Osteocyte (in vitro differentiated cells): ENCODE measurements around the gene SGCD. TPM values are rescaled to one million over a fixed set of nuclear protein-coding genes. Genes with fewer than 3 reads are reported as not detected.
A peak's percentile ranks its signal among the peaks of the same experiment; 100 is the strongest.

ENCODE experiments used
- DNase-seq: peaks from one replicate; pipeline ENCODE4 v3.0.0; 2021; ENCODE audit warnings: mixed read lengths; ENCODE audit not compliant: unreplicated experiment; ENCODE audit errors: extremely low spot score
- H3K27ac Mint-ChIP-seq: one replicate; pipeline ENCODE4 v1.8.0; 2021; ENCODE audit warnings: mild to moderate bottlenecking, mixed read lengths; ENCODE audit not compliant: unreplicated experiment
- H3K27me3 Mint-ChIP-seq: one replicate; pipeline ENCODE4 v1.8.0; 2021; ENCODE audit warnings: mixed read lengths; ENCODE audit not compliant: unreplicated experiment
- H3K36me3 Mint-ChIP-seq: one replicate; pipeline ENCODE4 v1.8.0; 2021; ENCODE audit warnings: mixed read lengths; ENCODE audit not compliant: unreplicated experiment
- H3K4me1 Mint-ChIP-seq: one replicate; pipeline ENCODE4 v1.8.0; 2021; ENCODE audit warnings: mixed read lengths; ENCODE audit not compliant: unreplicated experiment
- H3K4me3 Mint-ChIP-seq: one replicate; pipeline ENCODE4 v1.8.0; 2021; ENCODE audit warnings: mild to moderate bottlenecking, moderate library complexity, mixed read lengths; ENCODE audit not compliant: unreplicated experiment
- H3K9me3 Mint-ChIP-seq: one replicate; pipeline ENCODE4 v1.8.0; 2021; ENCODE audit warnings: mixed read lengths; ENCODE audit not compliant: unreplicated experiment
- long read RNA-seq: library from polyadenylated mRNA; unstranded; transcript quantifications from one replicate; pipeline ENCODE4 v2.0.0, GENCODE V29; 2021
- total RNA-seq: library from RNA; stranded (reverse); gene quantifications from 2 replicates; pipeline ENCODE4 v1.2.1, GENCODE V29; 2021
- TF ChIP-seq, protein P1 (sequence below): fragments of 200-600 bp; sonication (generic); IDR thresholded peaks from 2 replicates; pipeline ENCODE4 v1.5.0; 2021; ENCODE audit warnings: antibody characterized with exemption, mild to moderate bottlenecking, moderate library complexity

The SGCD gene
- 13.1 and 14.4 TPM in 2 replicates for total RNA-seq
- long read RNA-seq, full-length matches to known transcripts, result 15 of 43 reads
- long read RNA-seq, partial matches to known transcripts, result 16 of 43 reads
- long read RNA-seq, other reads (novel, unspliced or antisense), result 12 of 43 reads

DNA sequence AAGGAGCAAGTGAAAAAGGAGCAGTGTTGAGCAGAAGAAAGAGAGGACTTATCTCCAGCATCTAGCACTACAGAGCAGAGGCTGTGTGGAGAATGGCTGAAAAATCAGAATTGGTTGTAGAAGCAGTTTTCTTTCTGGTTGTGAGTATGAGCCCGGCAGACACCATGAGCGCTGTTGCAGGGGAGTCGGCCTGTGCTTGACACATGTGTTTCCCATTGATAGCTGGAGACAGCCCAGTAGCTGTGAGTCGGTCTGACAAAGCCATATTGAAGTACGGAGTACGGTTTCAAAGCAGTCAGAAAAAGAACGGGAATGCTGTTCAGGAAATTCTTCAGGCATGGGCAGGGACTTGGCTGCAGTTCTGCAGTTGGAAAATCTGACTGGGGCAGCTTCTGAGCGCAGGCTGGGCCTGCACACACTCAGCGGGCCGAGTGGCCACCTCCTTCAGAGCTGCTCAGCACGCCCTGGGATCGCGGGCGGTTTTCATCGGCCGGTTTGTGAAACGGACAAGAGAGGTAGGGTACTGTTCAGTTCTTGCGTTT lies at the start of gene SGCD:
SGCD (plus strand) TSS at position 447 of the 542 bp plus-strand sequence.
- H3K4me1 Mint-ChIP-seq, result peaks cover 41% of the 10 kb centered on the region
- no peaks in the 10 kb centered on the region for H3K9me3 Mint-ChIP-seq
- peaks cover 6% of the 10 kb centered on the region for H3K36me3 Mint-ChIP-seq
- H3K27ac Mint-ChIP-seq, result peak within 1 kb of the TSS; percentile 88
- peak within 1 kb of the TSS; percentile 78 for H3K4me3 Mint-ChIP-seq
- H3K27me3 Mint-ChIP-seq, result no peaks in the 10 kb centered on the region
- DNase-seq, result peak; percentile 87
- TF ChIP-seq, protein P1, sequence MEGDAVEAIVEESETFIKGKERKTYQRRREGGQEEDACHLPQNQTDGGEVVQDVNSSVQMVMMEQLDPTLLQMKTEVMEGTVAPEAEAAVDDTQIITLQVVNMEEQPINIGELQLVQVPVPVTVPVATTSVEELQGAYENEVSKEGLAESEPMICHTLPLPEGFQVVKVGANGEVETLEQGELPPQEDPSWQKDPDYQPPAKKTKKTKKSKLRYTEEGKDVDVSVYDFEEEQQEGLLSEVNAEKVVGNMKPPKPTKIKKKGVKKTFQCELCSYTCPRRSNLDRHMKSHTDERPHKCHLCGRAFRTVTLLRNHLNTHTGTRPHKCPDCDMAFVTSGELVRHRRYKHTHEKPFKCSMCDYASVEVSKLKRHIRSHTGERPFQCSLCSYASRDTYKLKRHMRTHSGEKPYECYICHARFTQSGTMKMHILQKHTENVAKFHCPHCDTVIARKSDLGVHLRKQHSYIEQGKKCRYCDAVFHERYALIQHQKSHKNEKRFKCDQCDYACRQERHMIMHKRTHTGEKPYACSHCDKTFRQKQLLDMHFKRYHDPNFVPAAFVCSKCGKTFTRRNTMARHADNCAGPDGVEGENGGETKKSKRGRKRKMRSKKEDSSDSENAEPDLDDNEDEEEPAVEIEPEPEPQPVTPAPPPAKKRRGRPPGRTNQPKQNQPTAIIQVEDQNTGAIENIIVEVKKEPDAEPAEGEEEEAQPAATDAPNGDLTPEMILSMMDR, result peak; percentile 30

DNA sequence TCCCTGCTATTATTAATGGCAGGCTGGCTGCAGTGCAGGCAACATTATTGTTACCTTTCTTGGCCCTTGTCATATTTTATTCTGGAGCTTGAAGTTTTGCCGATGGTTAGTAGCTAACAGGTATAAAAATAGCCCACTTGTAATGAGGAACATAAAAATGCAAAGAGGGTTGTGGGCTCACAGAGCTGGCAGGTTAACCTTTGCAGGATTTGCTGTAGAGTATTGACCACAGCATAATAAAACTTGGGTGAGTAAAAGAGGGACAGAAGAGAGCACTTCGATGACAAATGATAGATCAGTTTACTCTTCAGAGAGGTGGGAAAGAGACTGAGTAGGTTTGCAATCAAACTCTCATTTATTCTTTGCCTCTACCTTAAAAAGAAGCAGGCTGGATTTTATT lies 49.7 kb upstream of the SGCD start:
- Mint-ChIP-seq H3K36me3 (no peaks in the 10 kb centered on the region), H3K4me3 (no peak overlapping the region)
- TF ChIP-seq, protein P1, result no peak

DNA sequence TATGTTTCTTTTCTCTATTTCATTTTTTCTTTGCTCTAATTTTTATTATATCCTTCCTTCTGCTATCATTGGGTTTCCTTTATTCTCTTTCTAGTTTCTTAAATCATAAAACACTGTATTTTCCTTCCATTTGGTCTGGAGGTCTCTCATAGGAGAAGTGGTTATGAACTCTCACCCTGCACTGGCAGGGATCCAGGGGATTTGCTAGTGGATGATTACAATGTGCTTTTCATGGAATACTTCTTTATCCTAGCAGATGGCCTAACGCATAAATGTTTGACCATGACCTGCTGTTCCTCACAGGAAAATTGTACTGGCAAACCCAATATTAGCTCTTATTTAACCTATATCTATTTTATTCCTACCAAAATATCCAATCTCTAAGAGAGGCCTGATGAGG lies 31.5 kb upstream of the SGCD start:
- no peak for DNase-seq
- Mint-ChIP-seq H3K4me3 (no peak overlapping the region), H3K9me3 (peaks cover 7% of the 10 kb centered on the region), H3K27ac (no peak overlapping the region), H3K4me1 (no peaks in the 10 kb centered on the region), H3K36me3 (no peaks in the 10 kb centered on the region), H3K27me3 (peaks cover 8% of the 10 kb centered on the region)
- TF ChIP-seq, protein P1, result no peak

More for the DNA sequence above, 49.7 kb upstream of the SGCD start:
- no peak for DNase-seq
- no peaks in the 10 kb centered on the region for H3K4me1 Mint-ChIP-seq
- H3K27me3 Mint-ChIP-seq, result peaks cover 2% of the 10 kb centered on the region
- H3K9me3 Mint-ChIP-seq, result no peaks in the 10 kb centered on the region
- no peak overlapping the region for H3K27ac Mint-ChIP-seq

DNA sequence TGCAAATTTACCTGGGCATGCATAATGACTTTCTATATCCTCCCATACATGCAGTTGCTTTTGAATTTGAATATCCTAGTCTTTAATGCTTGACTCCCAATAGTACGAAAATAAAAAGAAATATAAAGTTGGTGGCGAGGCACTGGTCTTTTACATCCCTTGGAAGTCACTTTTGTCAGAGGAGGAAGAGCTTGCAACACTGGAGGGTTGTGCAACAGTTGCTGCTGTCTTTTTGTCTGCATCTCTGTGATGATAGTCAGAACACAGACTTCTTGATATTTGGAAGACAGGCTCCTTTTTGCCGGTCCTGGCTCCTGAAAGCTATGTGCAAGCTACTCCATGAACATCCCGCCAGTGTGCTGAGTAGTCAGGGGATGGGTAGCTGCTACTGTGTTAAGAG lies 16.8 kb upstream of the SGCD start:
- Mint-ChIP-seq H3K9me3 (peaks cover 8% of the 10 kb centered on the region), H3K27ac (no peak overlapping the region), H3K4me1 (no peaks in the 10 kb centered on the region), H3K4me3 (no peak overlapping the region), H3K36me3 (no peaks in the 10 kb centered on the region), H3K27me3 (peaks cover 9% of the 10 kb centered on the region)
- no peak for DNase-seq
- TF ChIP-seq, protein P1, result no peak

DNA sequence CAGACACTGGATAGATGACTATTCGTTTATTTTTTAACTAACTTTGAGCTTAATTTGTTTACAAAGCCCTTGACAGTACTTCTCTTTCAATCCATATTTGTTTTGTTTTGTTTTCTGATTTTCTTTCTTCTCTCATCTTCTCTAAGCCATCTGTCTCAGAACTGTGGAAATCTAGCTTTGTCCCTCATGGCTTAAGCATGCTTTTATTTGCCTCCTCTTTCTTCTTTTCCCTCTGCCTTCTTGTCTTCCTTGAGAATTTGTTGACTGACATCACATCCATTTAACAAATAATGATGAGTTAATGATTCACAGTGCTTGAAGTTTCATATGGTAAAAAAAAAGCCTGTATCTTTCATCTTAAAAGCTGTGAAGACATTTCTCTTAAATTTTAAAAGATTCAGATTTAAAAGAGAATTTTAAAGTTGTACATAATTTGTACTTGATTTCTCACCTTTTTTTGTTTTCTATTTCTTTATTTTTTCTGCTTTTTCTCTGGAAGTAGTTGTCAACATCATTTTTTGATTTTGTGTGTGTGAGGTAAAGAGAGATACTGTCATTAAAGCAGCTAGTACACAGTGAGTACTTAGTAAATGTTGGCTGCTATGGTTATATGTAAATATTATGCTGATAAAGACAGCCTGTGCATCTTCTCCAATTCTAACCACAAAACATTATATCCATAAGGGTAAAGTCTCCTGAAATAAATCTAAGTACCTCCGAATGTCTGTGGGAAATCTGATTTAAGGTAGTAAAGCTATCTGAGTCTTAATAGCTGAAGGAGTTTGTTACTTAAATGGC lies 13.9 kb upstream of the SGCD start:
- Mint-ChIP-seq H3K4me1 (no peaks in the 10 kb centered on the region), H3K4me3 (no peak overlapping the region)
- TF ChIP-seq, protein P1, result no peak

More for the DNA sequence above, 13.9 kb upstream of the SGCD start:
- Mint-ChIP-seq H3K27me3 (peaks cover 9% of the 10 kb centered on the region), H3K9me3 (peaks cover 18% of the 10 kb centered on the region), H3K36me3 (no peaks in the 10 kb centered on the region), H3K27ac (no peak overlapping the region)
- no peak for DNase-seq
